ENCODE measurements around the gene SYMPK.

SYMPK gene

DNA sequence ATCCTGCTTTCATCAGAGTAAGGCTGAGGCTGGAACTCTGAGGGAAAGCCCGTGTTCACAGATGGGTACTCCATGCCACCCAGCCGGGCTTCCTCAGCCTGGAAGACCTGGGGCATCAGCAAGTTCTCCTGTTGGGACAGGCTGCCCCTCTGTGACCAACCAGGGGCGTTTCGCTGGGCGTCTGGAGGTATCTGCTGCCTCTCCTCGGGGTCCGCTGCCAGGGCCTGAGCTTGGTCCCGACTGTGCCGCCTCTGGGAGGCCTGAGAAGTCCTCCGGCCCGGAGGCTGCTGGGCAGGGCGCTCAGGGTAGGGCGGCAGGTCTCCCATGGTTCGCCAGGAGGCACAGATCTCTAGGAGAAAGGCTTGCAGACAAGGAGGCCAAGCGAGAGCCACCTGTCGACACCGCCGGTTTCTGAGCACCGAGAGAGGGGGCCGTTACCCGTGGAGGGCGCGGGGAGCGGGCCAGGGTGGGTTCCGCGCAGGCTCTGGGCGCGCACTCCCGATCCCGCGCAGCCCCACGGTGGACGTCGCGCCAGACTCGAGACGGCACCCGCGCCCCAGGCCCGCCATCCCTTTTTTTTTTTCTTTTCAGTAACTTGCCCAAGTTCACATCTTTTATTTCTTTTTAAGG is 48.0 kb downstream of the SYMPK start, which contains the start of gene RSPH6A:
Gene RSPH6A, minus strand, starts transcription at position 458 of the 630 bp plus-strand sequence. Its CDS starts 132 bp downstream, at position 326.
- TF ChIP-seq SCRT2 (tag by site-specific recombination; IDR thresholded peaks at IDR 0.05): peak; percentile 60; the same call in 1 of the 2 replicates
- TF ChIP-seq ZNF404 (tag by site-specific recombination; IDR thresholded peaks at IDR 0.05): no peak
- H3K4me3 ChIP-seq (ENCODE audit: low read depth, low read length): no peak within 1 kb of the TSS
- no peak within 1 kb of the TSS for H3K27ac ChIP-seq (ENCODE audit: extremely low read depth, low read depth, low read length)
- H3K36me3 ChIP-seq (ENCODE audit: control insufficient read depth in 2 of 2, insufficient read depth in 1 of 2, low read length in 2 of 2): peaks cover 0 to 18% of the 10 kb centered on the region in 2 experiments; a peak in 2 of 3 replicates
- CTCF ChIA-PET: interaction anchor here (1.2 to 1.9 kb wide), 2 partner anchors 10 to 16 kb away, joined by 4 to 11 read pairs; no protein-coding TSS in a partner anchor
- H3K4me1 ChIP-seq (ENCODE audit: control insufficient read depth, insufficient read depth, low read length): peaks cover 4% of the 10 kb centered on the region; the same call in 1 of the 2 replicates
- no peaks in the 10 kb centered on the region for H3K9me3 ChIP-seq (ENCODE audit: control insufficient read depth, insufficient read depth, low read depth, low read length)
- POLR2A ChIA-PET: interaction anchor here (0.8 to 1.0 kb wide), 4 partner anchors 22 to 48 kb away, joined by 3 to 8 read pairs (median 4); partner anchors contain the start of gene SIX5

DNA sequence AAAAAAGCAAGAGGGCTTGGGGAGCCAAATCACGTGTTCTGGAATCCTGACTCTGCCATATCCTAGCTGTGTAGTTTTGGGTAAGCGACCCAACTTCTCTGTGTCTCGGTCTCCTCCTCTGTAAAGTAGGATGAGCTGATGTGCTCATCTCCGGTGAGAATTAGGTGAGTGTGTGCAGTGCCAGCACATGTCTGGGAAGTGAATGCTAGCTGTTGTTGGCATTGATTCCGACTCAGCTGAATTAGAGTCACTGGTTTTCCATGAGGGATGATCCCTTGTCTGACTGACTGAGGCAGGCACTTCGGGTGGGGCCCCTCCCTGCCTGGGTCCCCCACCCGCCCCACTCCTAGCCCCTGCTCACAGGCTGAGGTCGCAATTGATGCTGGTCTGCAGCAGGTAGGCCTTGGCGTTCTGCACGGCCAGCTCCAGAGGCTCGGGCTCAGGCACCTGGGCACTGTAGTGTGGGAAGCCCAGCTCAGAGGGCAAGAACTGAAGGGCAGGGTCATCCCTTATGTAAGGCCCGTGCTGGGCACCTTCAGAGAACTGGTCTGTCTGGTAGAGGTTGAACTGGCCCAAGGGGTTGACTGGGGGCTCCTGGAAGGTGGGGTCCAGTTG is 48.7 kb downstream of the SYMPK start:
- H3K4me1 ChIP-seq (ENCODE audit: control insufficient read depth, insufficient read depth, low read length): peaks cover 4% of the 10 kb centered on the region; the same call in 1 of the 2 replicates
- peaks cover 0 to 13% of the 10 kb centered on the region in 2 experiments; a peak in 2 of 3 replicates for H3K36me3 ChIP-seq (ENCODE audit: control insufficient read depth in 2 of 2, insufficient read depth in 1 of 2, low read length in 2 of 2)
- no peak overlapping the region for H3K27ac ChIP-seq (ENCODE audit: extremely low read depth, low read depth, low read length)
- ChIA-PET POLR2A (interaction anchor here (0.7 to 1.0 kb wide), 4 partner anchors 21 to 105 kb away, joined by 3 to 5 read pairs (median 3); partner anchors contain the start of gene SIX5), CTCF (interaction anchor here (0.6 to 1.9 kb wide), 6 partner anchors 9 to 335 kb away, joined by 3 to 11 read pairs (median 4); partner anchors contain the start of gene SIX5)
- H3K4me3 ChIP-seq (ENCODE audit: low read depth, low read length): no peak overlapping the region
- TF ChIP-seq ZNF600 (tag by site-specific recombination; IDR thresholded peaks at IDR 0.05): peak; percentile 78
- TF ChIP-seq, protein P1, sequence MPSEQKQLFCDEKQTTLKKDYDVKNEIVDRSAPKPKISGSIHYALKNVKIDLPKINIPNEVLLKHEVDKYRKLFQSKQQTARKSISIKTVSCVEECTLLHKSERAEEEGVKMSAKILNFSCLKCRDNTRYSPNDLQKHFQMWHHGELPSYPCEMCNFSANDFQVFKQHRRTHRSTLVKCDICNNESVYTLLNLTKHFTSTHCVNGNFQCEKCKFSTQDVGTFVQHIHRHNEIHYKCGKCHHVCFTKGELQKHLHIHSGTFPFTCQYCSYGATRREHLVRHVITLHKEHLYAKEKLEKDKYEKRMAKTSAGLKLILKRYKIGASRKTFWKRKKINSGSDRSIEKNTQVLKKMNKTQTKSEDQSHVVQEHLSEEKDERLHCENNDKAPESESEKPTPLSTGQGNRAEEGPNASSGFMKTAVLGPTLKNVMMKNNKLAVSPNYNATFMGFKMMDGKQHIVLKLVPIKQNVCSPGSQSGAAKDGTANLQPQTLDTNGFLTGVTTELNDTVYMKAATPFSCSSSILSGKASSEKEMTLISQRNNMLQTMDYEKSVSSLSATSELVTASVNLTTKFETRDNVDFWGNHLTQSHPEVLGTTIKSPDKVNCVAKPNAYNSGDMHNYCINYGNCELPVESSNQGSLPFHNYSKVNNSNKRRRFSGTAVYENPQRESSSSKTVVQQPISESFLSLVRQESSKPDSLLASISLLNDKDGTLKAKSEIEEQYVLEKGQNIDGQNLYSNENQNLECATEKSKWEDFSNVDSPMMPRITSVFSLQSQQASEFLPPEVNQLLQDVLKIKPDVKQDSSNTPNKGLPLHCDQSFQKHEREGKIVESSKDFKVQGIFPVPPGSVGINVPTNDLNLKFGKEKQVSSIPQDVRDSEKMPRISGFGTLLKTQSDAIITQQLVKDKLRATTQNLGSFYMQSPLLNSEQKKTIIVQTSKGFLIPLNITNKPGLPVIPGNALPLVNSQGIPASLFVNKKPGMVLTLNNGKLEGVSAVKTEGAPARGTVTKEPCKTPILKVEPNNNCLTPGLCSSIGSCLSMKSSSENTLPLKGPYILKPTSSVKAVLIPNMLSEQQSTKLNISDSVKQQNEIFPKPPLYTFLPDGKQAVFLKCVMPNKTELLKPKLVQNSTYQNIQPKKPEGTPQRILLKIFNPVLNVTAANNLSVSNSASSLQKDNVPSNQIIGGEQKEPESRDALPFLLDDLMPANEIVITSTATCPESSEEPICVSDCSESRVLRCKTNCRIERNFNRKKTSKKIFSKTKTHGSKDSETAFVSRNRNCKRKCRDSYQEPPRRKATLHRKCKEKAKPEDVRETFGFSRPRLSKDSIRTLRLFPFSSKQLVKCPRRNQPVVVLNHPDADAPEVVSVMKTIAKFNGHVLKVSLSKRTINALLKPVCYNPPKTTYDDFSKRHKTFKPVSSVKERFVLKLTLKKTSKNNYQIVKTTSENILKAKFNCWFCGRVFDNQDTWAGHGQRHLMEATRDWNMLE (tag by site-specific recombination; conservative IDR thresholded peaks at IDR 0.05; ENCODE audit: low read depth): no peak
- H3K9me3 ChIP-seq (ENCODE audit: control insufficient read depth, insufficient read depth, low read depth, low read length): no peaks in the 10 kb centered on the region

DNA sequence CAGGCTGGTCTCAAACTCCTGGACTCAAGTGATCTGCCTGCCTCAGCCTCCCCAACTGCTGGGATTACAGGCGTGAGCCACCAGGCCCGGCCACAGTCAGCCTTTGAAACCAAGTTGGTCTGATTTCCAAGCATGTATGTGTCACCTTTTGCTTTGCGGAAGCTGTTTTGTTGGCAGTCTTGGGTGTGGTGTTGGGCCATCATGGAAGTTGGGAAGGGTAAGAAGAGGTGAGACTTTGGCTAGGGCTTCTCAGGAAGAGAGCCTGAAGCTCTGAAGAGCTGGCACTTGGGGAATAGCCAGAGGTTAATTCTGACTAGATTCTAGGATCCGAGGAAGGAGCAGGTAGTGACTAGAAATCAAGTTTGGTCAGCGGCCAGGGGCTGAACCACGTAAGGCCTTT is 50.6 kb downstream of the SYMPK start:
- Histone ChIP-seq H3K9me3 (ENCODE audit: control insufficient read depth, insufficient read depth, low read depth, low read length) (no peaks in the 10 kb centered on the region), H3K4me3 (ENCODE audit: low read depth, low read length) (no peak overlapping the region), H3K4me1 (ENCODE audit: control insufficient read depth, insufficient read depth, low read length) (no peaks in the 10 kb centered on the region; the same call in 1 of the 2 replicates), H3K27ac (ENCODE audit: extremely low read depth, low read depth, low read length) (no peak overlapping the region), H3K36me3 (ENCODE audit: control insufficient read depth in 2 of 2, insufficient read depth in 1 of 2, low read length in 2 of 2) (peaks cover 0 to 13% of the 10 kb centered on the region in 2 experiments; a peak in 2 of 3 replicates)
- POLR2A ChIA-PET: no interaction called here
- CTCF ChIA-PET: interaction anchor here (0.7 to 1.1 kb wide), 2 partner anchors 19 to 48 kb away, joined by 3 to 4 read pairs; partner anchors contain the start of gene DMWD
- TF ChIP-seq ZNF416 (tag by site-specific recombination; IDR thresholded peaks at IDR 0.05) (no peak), ZNF19 (tag by site-specific recombination; IDR thresholded peaks at IDR 0.05; ENCODE audit: low read depth) (no peak), ZNF146 (tag by site-specific recombination; IDR thresholded peaks at IDR 0.05) (no peak)

DNA sequence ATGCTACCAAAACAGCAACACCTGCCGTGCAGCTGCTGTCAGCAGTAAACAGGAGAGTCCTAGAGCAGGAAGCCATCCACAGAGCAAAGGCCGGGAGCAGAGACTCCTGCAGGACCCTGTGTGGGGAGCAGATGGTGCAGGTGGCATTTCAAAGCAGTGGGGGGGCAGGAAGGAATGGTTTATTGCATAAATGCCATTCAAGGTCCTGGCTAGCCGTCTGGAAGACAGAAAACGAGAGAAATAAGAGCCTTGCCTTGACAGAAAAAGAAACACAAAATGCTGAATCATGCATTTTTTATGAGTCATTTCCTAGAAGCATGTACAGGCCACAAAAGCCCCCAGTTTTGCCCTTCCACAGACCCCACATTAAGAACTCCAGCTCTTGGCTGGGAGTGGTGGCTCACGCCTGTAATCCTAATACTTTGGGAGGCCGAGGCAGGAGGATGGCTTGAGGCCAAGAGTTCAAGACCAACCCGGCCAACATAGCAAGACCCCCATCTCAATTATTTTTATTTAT is 53.2 kb downstream of the SYMPK start:
- Histone ChIP-seq H3K27ac (ENCODE audit: extremely low read depth, low read depth, low read length) (no peak overlapping the region), H3K36me3 (ENCODE audit: control insufficient read depth in 2 of 2, insufficient read depth in 1 of 2, low read length in 2 of 2) (peaks cover 0 to 5% of the 10 kb centered on the region in 2 experiments; a peak in 2 of 3 replicates), H3K4me1 (ENCODE audit: control insufficient read depth, insufficient read depth, low read length) (no peaks in the 10 kb centered on the region), H3K9me3 (ENCODE audit: control insufficient read depth, insufficient read depth, low read depth, low read length) (no peaks in the 10 kb centered on the region), H3K4me3 (ENCODE audit: low read depth, low read length) (no peak overlapping the region)
- ChIA-PET POLR2A (no interaction called here), CTCF (interaction anchor here (0.7 to 2.1 kb wide), 2 partner anchors 11 to 15 kb away, joined by 4 to 5 read pairs; no protein-coding TSS in a partner anchor)
- 0 out of 2 replicates have a peak, but pooled peaks have one; percentile 13 for TF ChIP-seq ZNF335 (tag by site-specific recombination; conservative IDR thresholded peaks at IDR 0.05)
- TF ChIP-seq ZNF184 (tag by site-specific recombination; IDR thresholded peaks at IDR 0.05): no peak
- peak; percentile 54; the same call in 1 of the 2 replicates for TF ChIP-seq ZNF121 (tag by site-specific recombination; IDR thresholded peaks at IDR 0.05)
- TF ChIP-seq, protein P2, sequence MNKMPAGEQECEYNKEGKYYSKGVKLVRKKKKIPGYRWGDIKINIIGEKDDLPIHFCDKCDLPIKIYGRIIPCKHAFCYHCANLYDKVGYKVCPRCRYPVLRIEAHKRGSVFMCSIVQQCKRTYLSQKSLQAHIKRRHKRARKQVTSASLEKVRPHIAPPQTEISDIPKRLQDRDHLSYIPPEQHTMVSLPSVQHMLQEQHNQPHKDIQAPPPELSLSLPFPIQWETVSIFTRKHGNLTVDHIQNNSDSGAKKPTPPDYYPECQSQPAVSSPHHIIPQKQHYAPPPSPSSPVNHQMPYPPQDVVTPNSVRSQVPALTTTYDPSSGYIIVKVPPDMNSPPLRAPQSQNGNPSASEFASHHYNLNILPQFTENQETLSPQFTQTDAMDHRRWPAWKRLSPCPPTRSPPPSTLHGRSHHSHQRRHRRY (tag by site-specific recombination; IDR thresholded peaks at IDR 0.05): no peak
- TF ChIP-seq ZNF146 (tag by site-specific recombination; IDR thresholded peaks at IDR 0.05): no peak
- TF ChIP-seq KLF8 (tag by site-specific recombination; IDR thresholded peaks at IDR 0.05): no peak
- no peak for TF ChIP-seq ZFP37 (tag by site-specific recombination; IDR thresholded peaks at IDR 0.05)
- no peak for TF ChIP-seq ZNF138 (tag by site-specific recombination; IDR thresholded peaks at IDR 0.05; ENCODE audit: borderline replicate concordance)
- TF ChIP-seq, protein P3, sequence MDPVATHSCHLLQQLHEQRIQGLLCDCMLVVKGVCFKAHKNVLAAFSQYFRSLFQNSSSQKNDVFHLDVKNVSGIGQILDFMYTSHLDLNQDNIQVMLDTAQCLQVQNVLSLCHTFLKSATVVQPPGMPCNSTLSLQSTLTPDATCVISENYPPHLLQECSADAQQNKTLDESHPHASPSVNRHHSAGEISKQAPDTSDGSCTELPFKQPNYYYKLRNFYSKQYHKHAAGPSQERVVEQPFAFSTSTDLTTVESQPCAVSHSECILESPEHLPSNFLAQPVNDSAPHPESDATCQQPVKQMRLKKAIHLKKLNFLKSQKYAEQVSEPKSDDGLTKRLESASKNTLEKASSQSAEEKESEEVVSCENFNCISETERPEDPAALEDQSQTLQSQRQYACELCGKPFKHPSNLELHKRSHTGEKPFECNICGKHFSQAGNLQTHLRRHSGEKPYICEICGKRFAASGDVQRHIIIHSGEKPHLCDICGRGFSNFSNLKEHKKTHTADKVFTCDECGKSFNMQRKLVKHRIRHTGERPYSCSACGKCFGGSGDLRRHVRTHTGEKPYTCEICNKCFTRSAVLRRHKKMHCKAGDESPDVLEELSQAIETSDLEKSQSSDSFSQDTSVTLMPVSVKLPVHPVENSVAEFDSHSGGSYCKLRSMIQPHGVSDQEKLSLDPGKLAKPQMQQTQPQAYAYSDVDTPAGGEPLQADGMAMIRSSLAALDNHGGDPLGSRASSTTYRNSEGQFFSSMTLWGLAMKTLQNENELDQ (tag by site-specific recombination; IDR thresholded peaks at IDR 0.05; ENCODE audit: low read depth): no peak
- TF ChIP-seq ZFP69B (tag by site-specific recombination; IDR thresholded peaks at IDR 0.05): no peak

All from HEK293 (cell line).